DOHH2 (cell line): Measurements from ENCODE around the gene ATRN.
A peak's percentile ranks its signal among the peaks of the same experiment; 100 is the strongest.

Experiments
- H3F3A ChIP-seq: fragments of 200-600 bp; sonication (generic), shearing (Covaris generic); 2 replicates; pipeline ENCODE4 v1.6.0; 2016; ENCODE audit warnings: antibody characterized with exemption, mild to moderate bottlenecking; ENCODE audit not compliant: control insufficient read depth, insufficient read depth
- H3K27ac ChIP-seq: fragments of 200-600 bp; sonication (generic); 2 replicates; pipeline ENCODE4 v1.5.1; 2014; ENCODE audit warnings: low read depth, mild to moderate bottlenecking, low read length, moderate library complexity
- H3K27me3 ChIP-seq: fragments of 200-600 bp; sonication (generic); 2 replicates; pipeline ENCODE4 v1.6.1; 2014; ENCODE audit warnings: mild to moderate bottlenecking, low read length, mixed read lengths; ENCODE audit not compliant: control insufficient read depth
- H3K36me3 ChIP-seq: fragments of 200-600 bp; sonication (generic); 2 replicates; pipeline ENCODE4 v1.6.1; 2014; ENCODE audit warnings: mild to moderate bottlenecking, low read length, moderate library complexity, mixed read lengths; ENCODE audit not compliant: control insufficient read depth
- H3K4me1 ChIP-seq: fragments of 200-600 bp; sonication (generic); 2 replicates; pipeline ENCODE4 v1.6.1; 2014; ENCODE audit warnings: mild to moderate bottlenecking, low read length, mixed read lengths; ENCODE audit not compliant: control insufficient read depth
- H3K4me2 ChIP-seq: fragments of 200-600 bp; sonication (generic); 2 replicates; pipeline ENCODE4 v1.6.0; 2014; ENCODE audit warnings: mild to moderate bottlenecking, low read length, moderate library complexity
- H3K4me3 ChIP-seq: fragments of 200-600 bp; sonication (generic); 2 replicates; pipeline ENCODE4 v1.5.1; 2014; ENCODE audit warnings: mild to moderate bottlenecking, low read length, mixed read lengths
- H3K79me2 ChIP-seq: fragments of 200-600 bp; sonication (generic); 2 replicates; pipeline ENCODE4 v1.6.1; 2014; ENCODE audit warnings: mild to moderate bottlenecking, low read length, mixed read lengths; ENCODE audit not compliant: control insufficient read depth
- H3K9me2 ChIP-seq: fragments of 200-600 bp; sonication (generic); replicated peaks from 2 replicates; pipeline ENCODE4 v1.6.1; 2014; ENCODE audit warnings: mild to moderate bottlenecking, low read length, mixed read lengths; ENCODE audit not compliant: control insufficient read depth
- H3K9me3 ChIP-seq: fragments of 200-600 bp; sonication (generic); 2 replicates; pipeline ENCODE4 v1.6.1; 2014; ENCODE audit warnings: antibody characterized with exemption, low read length, mixed read lengths; ENCODE audit not compliant: control insufficient read depth, insufficient read depth
- H4K20me1 ChIP-seq: fragments of 200-600 bp; sonication (generic); 2 replicates; pipeline ENCODE4 v1.6.0; 2014; ENCODE audit warnings: low read depth, mild to moderate bottlenecking, antibody characterized with exemption, low read length, moderate library complexity; ENCODE audit not compliant: control insufficient read depth, insufficient read depth
- EZH2phosphoT487 ChIP-seq: fragments of 200-600 bp; sonication (generic); IDR thresholded peaks from 2 replicates; pipeline ENCODE4 v1.6.1; 2017; ENCODE audit warnings: borderline replicate concordance, mild to moderate bottlenecking, antibody characterized with exemption, low read length, moderate library complexity, mixed read lengths
- TF ChIP-seq, protein P1 (sequence below): fragments of 200-600 bp; sonication (generic); IDR thresholded peaks from one replicate; pipeline ENCODE4 v1.5.1; 2014; ENCODE audit warnings: antibody characterized with exemption, mild to moderate bottlenecking, low read depth, low read length; ENCODE audit not compliant: poor library complexity, severe bottlenecking

ATRN gene

DNA sequence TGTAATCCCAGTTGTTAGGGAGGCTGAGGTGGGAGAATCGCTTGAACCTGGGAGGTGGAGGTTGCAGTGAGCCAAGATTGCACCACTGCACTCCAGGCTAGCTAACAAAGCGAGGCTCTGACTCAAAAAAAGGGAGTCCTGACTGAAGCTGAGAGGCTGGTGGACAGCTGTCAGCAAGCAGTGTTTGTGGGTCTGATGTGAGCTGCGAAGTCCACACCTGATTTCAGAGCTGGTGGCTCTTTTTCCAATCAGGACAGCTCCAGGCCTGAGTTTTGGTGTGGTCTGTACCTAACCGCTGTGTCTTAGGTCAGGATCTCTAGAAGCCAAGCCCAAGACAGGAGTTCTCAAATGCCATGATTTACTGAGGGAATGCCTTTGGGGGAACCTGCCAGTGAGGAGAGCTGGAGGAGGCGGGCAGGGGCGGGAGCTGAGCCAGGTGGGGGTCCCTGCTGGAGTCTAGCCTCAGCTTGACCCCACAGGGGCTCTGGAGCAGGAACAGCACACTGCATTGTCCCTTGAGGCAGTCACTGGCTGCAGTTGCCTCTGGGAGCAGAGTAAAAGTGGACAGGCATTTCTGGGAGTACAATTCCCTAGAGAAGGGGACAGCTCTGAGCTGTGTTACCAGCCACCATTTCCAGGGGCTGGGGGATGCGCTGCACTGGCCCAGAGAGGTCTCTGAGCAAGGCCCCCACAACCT lies 187.3 kb downstream of the ATRN start:
- Histone ChIP-seq H3F3A (no peaks in the 10 kb centered on the region), H3K36me3 (no peaks in the 10 kb centered on the region), H3K4me2 (peak overlapping the region; percentile 24; the same call in 1 of the 2 replicates), H3K4me3 (no peak overlapping the region), H3K27me3 (peaks cover 18% of the 10 kb centered on the region), H4K20me1 (no peaks in the 10 kb centered on the region), H3K79me2 (no peaks in the 10 kb centered on the region), H3K9me2 (no peaks in the 10 kb centered on the region), H3K4me1 (peaks cover 10% of the 10 kb centered on the region), H3K9me3 (no peaks in the 10 kb centered on the region), H3K27ac (no peak overlapping the region)
- TF ChIP-seq EZH2phosphoT487, result no peak
- TF ChIP-seq, protein P1, sequence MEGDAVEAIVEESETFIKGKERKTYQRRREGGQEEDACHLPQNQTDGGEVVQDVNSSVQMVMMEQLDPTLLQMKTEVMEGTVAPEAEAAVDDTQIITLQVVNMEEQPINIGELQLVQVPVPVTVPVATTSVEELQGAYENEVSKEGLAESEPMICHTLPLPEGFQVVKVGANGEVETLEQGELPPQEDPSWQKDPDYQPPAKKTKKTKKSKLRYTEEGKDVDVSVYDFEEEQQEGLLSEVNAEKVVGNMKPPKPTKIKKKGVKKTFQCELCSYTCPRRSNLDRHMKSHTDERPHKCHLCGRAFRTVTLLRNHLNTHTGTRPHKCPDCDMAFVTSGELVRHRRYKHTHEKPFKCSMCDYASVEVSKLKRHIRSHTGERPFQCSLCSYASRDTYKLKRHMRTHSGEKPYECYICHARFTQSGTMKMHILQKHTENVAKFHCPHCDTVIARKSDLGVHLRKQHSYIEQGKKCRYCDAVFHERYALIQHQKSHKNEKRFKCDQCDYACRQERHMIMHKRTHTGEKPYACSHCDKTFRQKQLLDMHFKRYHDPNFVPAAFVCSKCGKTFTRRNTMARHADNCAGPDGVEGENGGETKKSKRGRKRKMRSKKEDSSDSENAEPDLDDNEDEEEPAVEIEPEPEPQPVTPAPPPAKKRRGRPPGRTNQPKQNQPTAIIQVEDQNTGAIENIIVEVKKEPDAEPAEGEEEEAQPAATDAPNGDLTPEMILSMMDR, result no peak

DNA sequence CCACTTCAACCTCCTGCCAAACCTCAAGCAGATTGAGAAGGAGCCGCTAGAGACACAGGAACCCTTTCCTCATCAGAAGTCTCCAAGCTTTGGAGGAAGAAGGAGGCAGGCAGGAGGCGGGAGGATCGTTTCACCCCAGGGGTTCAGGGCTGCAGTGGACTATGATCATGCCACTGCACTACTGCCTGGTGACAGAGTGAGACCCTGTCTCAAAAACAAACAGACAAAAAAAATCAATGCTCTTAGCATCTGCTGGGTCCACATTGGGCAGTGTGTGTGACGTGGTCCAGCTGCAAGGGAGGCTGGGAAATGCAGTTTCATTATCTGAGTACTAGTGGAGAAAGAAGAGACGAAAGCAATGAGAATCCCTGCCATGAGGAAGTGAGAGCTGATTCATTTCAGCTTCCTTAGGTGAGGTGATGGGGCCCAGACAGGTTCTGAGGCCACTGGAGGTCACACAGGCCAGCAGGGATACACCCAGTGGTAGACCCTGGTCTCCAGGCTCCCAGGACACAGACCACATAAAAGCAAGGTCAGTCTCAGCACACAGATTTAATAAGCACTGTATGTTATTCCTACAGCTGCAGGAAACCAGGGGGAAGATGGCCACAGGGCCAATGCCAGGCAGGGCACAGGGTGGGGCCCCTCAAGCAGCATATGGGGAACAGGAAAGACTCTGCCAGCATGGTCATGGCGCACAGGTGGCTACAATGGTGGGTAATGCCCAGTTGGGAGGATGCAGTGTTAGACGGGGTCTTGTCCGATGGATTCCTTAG lies 188.1 kb downstream of the ATRN start:
- no peaks in the 10 kb centered on the region for H3K36me3 ChIP-seq
- H3K27ac ChIP-seq, result no peak overlapping the region
- H3K9me2 ChIP-seq, result no peaks in the 10 kb centered on the region
- no peaks in the 10 kb centered on the region for H3F3A ChIP-seq
- H3K4me3 ChIP-seq, result no peak overlapping the region
- no peaks in the 10 kb centered on the region for H3K9me3 ChIP-seq
- H3K79me2 ChIP-seq, result no peaks in the 10 kb centered on the region
- peaks cover 10% of the 10 kb centered on the region for H3K4me1 ChIP-seq
- TF ChIP-seq, protein P1, result no peak
- no peak for TF ChIP-seq EZH2phosphoT487
- no peaks in the 10 kb centered on the region for H4K20me1 ChIP-seq
- H3K4me2 ChIP-seq, result peak overlapping the region; percentile 24
- peaks cover 18% of the 10 kb centered on the region for H3K27me3 ChIP-seq

DNA sequence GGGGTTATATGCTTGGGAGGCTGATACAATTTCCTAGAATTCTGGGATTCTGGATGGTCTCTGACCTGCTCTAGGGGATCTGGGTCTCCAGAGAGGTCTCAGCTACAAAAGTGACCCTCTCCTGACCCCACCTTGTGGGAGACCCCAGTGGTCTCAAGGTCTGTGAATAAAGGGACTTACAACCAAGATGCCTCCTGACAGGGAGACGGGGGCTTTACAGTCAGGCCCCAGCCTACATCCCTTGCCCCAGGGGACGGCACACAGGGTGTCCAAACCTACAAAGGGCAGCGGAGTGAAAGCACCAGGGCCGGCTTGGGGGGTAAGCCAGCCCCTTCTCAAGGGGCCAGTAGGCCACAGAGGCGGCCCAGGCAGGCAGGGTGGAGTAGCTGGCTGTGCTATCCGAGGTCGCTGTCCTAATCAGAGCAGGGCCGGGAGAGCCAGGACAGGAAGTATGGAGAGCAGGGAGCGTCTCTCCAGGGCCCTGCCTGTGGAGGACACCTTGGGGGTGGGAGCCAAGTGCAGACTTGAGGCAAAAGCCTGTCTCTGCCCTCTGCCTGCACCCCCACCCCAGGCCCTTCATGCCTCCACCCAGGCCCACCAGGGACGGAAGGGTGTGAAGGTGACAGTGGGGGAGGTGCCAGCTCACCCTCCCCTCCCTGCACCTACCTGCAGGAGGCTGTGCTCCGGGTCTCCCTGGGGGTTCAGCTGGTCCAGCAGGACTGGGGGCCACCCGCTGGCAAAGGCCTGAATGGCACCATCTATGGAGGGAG lies 188.9 kb downstream of the ATRN start:
- Histone ChIP-seq H3K4me3 (no peak overlapping the region), H4K20me1 (no peaks in the 10 kb centered on the region), H3K27me3 (peaks cover 18% of the 10 kb centered on the region), H3K9me3 (no peaks in the 10 kb centered on the region), H3K27ac (no peak overlapping the region), H3K9me2 (no peaks in the 10 kb centered on the region), H3K4me2 (no peak overlapping the region), H3K4me1 (peaks cover 10% of the 10 kb centered on the region), H3K79me2 (no peaks in the 10 kb centered on the region), H3K36me3 (no peaks in the 10 kb centered on the region), H3F3A (no peaks in the 10 kb centered on the region)
- TF ChIP-seq, protein P1, result peak; percentile 18
- TF ChIP-seq EZH2phosphoT487, result no peak
